Measurements from ENCODE around the gene SYNGAP1.

Gene SYNGAP1

DNA sequence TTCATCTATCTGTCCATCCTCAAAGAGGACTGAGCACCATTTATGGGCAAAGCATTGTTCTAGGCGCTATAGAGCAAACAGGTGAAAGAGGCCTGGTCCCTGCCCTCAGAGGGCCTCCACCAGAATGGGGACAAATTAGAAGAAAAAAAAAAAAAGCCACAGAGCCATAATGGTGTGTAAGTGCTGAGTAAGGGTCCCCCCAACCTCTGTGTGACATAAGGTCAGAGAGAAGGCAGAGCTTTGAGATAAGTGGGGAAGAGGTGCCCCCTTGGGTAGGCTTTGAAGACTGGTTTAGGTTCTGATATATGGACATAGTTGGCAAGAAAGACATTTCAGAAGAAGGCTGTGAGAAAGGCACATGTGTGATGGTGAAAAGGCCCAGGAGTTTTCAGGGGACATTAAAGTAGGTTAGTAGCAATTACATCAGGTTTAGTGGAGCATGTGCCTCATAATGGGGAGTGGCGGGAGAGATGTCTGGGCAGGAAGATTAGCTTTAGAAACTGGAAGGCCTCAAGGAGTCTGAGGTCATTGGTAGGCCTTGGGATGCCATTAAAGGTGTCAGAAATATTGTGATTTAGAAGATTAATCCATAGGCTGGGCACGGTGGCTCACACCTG, 19.2 kb downstream of the SYNGAP1 start:
- TF ChIP-seq, protein P1, sequence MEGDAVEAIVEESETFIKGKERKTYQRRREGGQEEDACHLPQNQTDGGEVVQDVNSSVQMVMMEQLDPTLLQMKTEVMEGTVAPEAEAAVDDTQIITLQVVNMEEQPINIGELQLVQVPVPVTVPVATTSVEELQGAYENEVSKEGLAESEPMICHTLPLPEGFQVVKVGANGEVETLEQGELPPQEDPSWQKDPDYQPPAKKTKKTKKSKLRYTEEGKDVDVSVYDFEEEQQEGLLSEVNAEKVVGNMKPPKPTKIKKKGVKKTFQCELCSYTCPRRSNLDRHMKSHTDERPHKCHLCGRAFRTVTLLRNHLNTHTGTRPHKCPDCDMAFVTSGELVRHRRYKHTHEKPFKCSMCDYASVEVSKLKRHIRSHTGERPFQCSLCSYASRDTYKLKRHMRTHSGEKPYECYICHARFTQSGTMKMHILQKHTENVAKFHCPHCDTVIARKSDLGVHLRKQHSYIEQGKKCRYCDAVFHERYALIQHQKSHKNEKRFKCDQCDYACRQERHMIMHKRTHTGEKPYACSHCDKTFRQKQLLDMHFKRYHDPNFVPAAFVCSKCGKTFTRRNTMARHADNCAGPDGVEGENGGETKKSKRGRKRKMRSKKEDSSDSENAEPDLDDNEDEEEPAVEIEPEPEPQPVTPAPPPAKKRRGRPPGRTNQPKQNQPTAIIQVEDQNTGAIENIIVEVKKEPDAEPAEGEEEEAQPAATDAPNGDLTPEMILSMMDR (IDR thresholded peaks at IDR 0.05): no peak
- Histone ChIP-seq H2AFZ (no peak overlapping the region), H3K4me2 (ENCODE audit: low read length) (no peak overlapping the region), H3K27ac (no peak overlapping the region), H3K79me2 (no peaks in the 10 kb centered on the region), H3K4me1 (no peaks in the 10 kb centered on the region), H3K9me3 (ENCODE audit: control insufficient read depth, low read length) (no peaks in the 10 kb centered on the region), H3K36me3 (ENCODE audit: control insufficient read depth, insufficient read depth, low read length) (no peaks in the 10 kb centered on the region), H3K9ac (no peak overlapping the region), H3K4me3 (ENCODE audit: low read depth, low read length) (no peak overlapping the region), H3K27me3 (ENCODE audit: control insufficient read depth, insufficient read depth, low read length) (no peaks in the 10 kb centered on the region)

- no peaks in the 10 kb centered on the region for H3K36me3 ChIP-seq (ENCODE audit: control insufficient read depth, insufficient read depth, low read length)
These were observed 20.2 kb downstream of the SYNGAP1 start for GRCh38 chr6:33439956-33440648.

DNA sequence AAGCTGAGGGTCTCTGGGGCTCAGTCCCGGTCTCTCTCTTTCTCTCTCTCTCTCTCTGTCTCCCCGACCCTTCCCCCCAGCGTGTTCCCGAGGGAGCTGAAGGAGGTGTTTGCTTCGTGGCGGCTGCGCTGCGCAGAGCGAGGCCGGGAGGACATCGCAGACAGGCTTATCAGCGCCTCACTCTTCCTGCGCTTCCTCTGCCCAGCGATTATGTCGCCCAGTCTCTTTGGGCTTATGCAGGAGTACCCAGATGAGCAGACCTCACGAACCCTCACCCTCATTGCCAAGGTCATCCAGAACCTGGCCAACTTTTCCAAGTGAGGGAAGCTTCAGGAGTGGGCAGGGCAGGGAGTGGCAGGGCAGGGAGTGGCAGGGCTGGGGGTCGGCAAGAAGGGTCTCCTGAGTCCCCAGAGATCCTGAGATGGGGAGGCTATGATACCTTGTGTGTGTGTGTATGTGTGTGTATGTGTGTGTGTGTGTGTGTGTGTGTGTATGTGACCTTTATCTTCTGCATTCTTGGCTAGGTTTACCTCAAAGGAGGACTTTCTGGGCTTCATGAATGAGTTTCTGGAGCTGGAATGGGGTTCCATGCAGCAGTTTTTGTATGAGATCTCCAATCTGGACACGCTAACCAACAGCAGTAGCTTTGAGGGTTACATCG, 20.9 kb downstream of the SYNGAP1 start:
- Histone ChIP-seq H3K9me3 (ENCODE audit: control insufficient read depth, low read length) (no peaks in the 10 kb centered on the region), H3K9ac (no peak overlapping the region), H2AFZ (no peak overlapping the region), H3K27ac (no peak overlapping the region), H3K36me3 (ENCODE audit: control insufficient read depth, insufficient read depth, low read length) (no peaks in the 10 kb centered on the region), H3K4me2 (ENCODE audit: low read length) (no peak overlapping the region), H3K27me3 (ENCODE audit: control insufficient read depth, insufficient read depth, low read length) (no peaks in the 10 kb centered on the region), H3K4me1 (no peaks in the 10 kb centered on the region), H3K4me3 (ENCODE audit: low read depth, low read length) (no peak overlapping the region), H3K79me2 (no peaks in the 10 kb centered on the region)
- TF ChIP-seq, protein P1 (IDR thresholded peaks at IDR 0.05): no peak

More at GRCh38 chr6:33439956-33440648, 20.2 kb downstream of the SYNGAP1 start:
- H3K4me3 ChIP-seq (ENCODE audit: low read depth, low read length): no peak overlapping the region
- no peak overlapping the region for H3K4me2 ChIP-seq (ENCODE audit: low read length)
- H3K9ac ChIP-seq: no peak overlapping the region
- TF ChIP-seq, protein P1 (IDR thresholded peaks at IDR 0.05): no peak
- H2AFZ ChIP-seq: no peak overlapping the region
- H3K4me1 ChIP-seq: no peaks in the 10 kb centered on the region
- no peaks in the 10 kb centered on the region for H3K9me3 ChIP-seq (ENCODE audit: control insufficient read depth, low read length)
- H3K79me2 ChIP-seq: no peaks in the 10 kb centered on the region
- no peaks in the 10 kb centered on the region for H3K27me3 ChIP-seq (ENCODE audit: control insufficient read depth, insufficient read depth, low read length)
- no peak overlapping the region for H3K27ac ChIP-seq

DNA sequence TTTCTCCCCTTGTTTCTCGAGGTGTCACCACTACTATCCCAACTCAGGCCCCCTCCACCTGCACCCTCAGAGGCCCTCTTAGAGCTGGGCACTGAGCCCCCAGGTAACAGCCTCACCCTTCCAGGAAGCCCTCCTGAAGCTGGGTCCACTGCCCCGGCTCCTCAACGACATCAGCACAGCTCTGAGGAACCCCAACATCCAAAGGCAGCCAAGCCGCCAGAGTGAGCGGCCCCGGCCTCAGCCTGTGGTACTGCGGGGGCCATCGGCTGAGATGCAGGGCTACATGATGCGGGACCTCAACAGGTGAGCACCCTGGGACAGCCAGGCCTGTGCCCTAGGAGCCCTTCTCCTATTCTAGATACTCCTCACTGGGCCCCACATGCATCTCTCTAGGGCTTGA, 21.6 kb downstream of the SYNGAP1 start:
- no peak overlapping the region for H3K4me2 ChIP-seq (ENCODE audit: low read length)
- H3K4me3 ChIP-seq (ENCODE audit: low read depth, low read length): no peak overlapping the region
- no peaks in the 10 kb centered on the region for H3K4me1 ChIP-seq
- no peaks in the 10 kb centered on the region for H3K9me3 ChIP-seq (ENCODE audit: control insufficient read depth, low read length)
- no peak overlapping the region for H3K9ac ChIP-seq
- no peak overlapping the region for H2AFZ ChIP-seq
- H3K27ac ChIP-seq: no peak overlapping the region
- H3K27me3 ChIP-seq (ENCODE audit: control insufficient read depth, insufficient read depth, low read length): no peaks in the 10 kb centered on the region
- TF ChIP-seq, protein P1 (IDR thresholded peaks at IDR 0.05): no peak
- peaks cover 2% of the 10 kb centered on the region for H3K79me2 ChIP-seq
- no peaks in the 10 kb centered on the region for H3K36me3 ChIP-seq (ENCODE audit: control insufficient read depth, insufficient read depth, low read length)
